Middle frontal gyrus (tissue), 1 donor: ENCODE results near the gene EFNA5.

Experiments
- DNase-seq: peaks from one replicate; pipeline ENCODE4 v3.0.0-alpha.2; 2015; ENCODE audit warnings: low spot score; ENCODE audit errors: extremely low spot score

EFNA5 gene

DNA sequence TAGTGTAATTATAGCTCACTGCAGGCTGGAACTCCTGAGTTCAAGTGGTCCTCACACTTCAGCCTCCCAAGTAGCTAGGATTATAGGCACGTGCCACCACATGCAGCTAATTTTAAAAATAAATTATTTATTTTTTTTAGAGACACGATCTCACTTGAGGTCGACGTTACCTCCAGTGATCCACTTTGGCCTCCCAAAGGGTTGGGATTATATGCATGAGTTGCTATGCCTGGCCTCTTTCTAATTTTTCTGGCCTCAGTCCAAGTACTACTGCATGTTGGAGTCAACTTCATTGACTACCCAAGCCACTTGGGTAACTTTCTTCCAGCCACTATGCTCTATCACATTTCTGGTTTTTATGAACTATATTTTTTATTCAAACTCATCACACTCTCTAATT is 148.3 kb downstream of the EFNA5 start:
- no peak for DNase-seq

DNA sequence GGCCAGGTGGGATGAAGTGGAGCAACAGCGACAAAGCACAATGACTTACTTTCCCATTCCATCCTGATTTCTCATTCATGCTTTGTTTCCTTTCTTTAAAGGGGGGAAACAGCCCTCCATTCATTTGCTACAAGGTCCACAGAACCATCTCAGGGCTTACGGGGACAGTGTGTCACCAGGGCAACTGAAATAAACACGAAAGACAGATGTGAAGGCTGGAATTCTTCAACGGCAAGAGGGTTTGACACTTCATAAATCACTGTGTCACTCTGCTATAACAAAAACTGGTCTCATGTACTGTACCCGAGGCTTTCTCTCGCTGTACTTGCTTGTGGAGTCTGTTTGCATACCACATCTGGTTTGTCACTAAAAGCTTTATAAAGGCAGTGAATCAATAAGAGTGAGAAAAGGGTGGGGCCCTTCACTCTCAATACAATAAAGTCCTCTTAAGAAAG is 150.8 kb downstream of the EFNA5 start:
- DNase-seq: no peak

DNA sequence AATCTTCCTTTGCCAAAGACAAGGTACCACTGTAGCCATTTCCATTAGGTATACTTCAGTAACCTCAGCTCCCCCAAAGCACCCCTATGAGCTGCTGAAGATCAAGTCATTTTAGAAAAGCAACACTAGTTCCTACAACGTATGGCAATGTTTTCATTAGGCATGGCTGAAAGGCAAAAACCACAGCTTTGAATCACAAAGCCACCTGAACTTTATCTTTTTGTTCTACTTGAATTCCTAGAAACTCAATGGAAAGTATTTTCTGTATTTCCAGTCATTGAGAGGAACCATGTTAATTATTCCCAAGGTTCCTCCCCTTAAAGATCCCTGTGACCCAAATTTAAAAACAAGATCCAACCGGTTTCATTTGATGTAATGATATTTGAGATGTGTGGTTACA is 152.1 kb downstream of the EFNA5 start:
- no peak for DNase-seq

DNA sequence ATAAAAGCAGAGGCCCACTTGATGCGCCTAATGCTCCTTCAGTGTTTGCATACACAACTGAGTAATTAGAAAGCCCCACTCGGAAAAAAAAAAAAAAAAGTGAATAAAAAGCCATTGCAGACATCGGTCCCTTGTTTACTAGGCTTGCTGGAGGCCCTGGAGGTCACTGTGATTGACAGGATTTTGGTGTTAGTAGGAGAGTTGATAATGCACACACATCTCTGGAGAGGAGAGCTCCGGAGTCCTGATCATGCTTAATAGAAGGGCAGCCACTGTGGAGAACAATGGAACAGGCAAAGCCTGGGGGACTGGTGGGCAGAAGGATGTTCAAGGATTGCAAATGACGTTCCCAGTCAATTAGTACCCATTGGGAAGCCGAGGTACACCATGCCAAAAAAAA is 152.5 kb downstream of the EFNA5 start:
- no peak for DNase-seq

DNA sequence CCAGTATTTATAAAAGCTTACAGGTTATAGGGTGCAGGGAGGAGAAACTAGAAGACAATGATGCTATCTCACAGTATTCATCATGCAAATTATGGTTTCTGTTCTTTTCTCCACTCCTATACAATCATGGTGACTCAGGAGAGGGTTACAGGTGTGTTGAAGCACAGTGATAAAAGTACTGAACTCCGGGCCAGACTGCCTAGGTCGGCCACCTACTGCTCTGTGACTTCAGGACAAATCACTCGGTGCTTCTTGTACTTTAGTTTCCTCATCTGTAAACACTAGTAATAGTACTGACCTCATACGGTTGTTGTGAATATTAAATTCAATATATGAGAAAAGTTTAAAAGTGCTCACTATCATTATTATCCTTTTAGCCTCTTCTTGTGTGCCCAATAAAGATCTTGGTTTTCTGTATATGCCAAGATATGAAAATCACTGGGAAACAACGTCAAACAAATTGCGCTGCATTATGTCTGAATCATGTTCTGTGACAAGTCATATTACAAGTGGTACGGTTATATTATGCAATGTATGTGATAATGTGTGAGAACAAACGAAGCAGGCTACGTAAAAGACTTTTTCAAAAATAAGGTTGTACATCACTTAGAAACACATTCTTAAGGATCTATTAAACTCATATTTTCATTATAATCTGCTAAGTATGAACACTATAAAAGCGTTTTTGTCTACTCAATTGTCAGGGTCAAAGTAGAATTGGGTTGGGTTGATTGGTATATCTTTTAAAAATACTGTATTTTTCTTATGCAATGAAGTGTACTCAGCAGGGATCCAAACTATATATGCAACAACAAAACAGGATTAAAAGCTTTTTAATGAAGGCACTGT is 153.3 kb downstream of the EFNA5 start:
- no peak for DNase-seq

DNA sequence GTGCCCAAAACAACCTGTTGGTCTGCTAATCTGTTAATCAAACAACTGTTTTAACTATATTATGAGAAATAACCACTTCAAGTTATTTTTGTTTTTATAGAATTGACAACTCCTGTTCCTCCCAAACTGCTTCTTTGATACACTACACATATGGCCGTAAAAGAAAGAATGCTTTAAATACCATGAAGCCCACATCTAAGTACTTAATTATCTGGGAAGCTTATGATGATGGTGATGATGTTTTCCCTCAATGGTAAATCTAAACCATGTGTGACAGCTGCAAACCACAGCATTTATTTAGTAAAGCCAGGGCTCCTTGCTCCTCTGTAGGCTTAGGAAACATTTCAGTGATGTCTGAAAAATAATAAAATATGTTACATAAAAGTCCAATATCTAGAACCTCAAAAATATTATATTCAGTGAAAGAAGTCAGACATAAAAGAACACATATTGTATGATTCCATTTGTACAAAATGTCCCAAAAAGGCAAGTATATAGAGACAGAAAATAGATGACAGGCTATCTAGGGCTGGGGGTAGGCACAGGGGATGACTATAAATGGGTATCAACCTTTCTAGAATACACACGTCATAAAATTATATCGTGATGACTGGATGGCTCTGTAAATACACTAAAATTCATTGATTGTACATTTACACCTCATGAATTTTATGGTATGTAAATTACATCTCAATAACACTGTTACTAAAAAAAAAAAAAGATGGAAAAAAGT is 154.1 kb downstream of the EFNA5 start:
- no peak for DNase-seq

DNA sequence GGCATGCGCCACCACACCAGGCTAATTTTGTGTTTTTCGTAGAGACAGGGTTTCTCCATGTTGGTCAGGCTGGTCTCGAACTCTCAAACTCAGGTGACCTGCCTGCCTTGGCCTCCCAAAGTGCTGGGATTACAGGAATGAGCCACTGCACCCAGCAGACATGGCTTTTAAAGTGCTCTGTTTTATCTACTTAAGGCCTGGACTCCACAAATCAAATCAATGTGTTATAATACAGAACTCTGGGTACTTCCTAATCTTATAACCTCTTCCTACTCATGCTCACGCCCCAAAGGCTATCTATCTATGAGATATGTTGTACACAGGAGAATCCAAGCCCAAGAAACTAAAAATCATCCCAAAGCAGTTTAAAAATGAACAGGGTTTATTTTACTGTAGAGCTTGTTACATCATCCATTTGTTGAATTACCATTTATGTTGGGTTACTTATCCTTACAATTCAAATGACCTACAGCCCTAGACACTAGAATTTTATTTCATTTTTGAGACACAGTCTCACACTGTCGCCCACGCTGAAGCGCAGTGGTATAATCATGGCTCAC is 155.1 kb downstream of the EFNA5 start:
- DNase-seq: no peak

DNA sequence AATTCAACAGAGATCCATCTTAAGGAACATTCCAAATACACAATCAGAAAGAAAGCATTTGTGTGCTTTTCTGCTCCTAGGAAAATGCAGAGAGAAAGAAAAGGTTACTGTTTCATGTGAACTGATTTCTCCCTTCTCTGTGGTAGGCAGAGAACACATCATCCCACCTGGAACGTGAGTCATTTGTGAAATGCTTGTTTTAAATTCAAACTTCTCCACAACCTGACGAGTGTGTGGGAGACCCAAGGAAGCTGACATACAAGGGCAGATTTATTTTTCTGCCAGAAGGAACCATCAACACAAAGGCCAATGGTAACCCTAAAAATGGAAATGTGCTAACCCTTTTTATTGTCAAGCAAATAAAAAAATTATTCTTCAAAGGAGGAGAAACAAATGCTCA is 156.4 kb downstream of the EFNA5 start:
- DNase-seq: no peak

DNA sequence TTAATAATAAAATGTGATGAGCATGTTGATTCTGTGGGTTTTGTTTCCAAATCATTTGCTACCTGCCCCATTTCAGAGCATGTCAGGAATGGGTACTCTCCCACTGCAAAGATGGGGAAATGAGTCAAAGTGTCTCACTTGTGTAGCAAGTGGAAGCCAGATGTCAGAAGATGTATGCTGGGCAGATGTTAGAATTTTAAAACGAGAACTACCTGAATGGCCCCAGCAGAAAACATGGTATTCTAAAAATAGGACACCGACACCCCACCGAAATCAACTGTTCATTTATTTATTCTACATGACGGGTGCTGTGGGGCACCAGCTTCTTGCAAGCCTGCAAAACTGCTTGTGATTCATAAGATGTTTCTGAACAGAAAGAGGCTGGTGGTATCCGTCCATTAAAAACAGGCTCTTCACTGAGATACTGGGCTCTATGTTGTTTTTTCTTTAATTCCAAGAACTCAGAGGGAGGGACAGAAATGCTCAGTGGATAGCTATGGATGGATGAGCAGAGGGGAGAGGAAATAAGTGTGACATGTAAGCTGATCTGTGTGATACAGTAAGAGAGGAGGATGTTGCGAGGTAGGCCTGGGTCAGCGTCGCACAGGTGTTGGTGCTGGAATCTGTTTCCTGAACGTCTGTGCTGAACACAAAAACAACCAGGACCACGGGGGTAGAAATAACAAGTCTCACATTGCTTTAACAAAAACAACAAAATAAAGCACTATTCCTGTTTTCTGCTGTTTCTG is 157.2 kb downstream of the EFNA5 start:
- no peak for DNase-seq

DNA sequence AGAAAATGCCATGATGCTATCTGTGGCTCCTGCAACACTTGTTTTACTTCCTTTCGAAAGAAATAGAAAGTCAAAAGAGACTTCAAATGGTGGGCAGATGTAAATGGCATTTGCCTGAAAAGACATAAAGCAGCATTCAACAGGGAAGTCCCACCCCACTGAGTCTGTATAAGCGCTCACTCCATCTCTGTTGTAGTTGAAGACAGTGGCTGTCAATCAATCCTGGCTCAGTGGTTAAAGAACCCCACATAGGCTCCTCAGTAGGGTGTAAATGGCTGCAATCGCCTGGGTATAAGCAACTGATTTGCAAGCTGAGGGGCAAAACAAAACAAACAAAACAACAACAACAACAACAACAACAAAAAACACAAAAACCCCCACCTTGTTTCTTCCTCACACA is 158.7 kb downstream of the EFNA5 start:
- DNase-seq: no peak

DNA sequence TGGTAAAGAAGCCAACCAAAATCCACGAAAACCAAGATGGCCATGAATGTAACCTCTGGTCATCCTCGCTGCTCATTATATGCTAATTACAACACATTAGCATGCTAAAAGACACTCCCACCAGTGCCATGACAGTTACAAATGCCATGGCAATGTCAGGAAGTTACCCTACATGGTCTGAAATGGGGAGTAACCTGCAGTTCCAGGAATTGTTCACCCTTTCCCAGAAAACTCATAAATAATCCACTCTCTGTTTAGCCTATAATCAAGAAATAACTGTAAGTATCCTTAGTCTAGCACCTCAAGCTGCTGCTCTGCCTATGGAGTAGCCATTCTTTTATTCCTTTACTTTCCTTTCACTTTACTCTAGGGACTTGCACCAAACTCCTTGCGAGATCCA is 160.6 kb downstream of the EFNA5 start:
- no peak for DNase-seq

DNA sequence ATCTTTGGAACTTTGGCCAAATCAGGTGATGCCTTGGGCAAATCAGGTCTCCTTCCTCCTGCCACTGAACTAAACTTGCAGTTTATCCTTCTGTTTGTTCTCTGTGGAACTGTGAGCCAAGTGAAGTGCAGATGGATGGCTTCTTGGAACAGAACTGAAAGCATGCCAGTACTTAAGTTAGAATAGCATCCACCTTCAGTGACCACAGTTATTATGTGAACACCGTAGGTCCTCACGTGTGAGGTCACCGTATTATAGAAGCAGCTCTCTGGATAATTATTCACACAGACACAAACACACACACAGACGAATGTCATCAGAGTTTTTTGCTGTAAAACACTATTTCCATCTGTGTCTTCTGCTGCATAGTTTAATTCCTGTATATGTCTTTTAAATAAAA is 162.6 kb downstream of the EFNA5 start:
- no peak for DNase-seq

DNA sequence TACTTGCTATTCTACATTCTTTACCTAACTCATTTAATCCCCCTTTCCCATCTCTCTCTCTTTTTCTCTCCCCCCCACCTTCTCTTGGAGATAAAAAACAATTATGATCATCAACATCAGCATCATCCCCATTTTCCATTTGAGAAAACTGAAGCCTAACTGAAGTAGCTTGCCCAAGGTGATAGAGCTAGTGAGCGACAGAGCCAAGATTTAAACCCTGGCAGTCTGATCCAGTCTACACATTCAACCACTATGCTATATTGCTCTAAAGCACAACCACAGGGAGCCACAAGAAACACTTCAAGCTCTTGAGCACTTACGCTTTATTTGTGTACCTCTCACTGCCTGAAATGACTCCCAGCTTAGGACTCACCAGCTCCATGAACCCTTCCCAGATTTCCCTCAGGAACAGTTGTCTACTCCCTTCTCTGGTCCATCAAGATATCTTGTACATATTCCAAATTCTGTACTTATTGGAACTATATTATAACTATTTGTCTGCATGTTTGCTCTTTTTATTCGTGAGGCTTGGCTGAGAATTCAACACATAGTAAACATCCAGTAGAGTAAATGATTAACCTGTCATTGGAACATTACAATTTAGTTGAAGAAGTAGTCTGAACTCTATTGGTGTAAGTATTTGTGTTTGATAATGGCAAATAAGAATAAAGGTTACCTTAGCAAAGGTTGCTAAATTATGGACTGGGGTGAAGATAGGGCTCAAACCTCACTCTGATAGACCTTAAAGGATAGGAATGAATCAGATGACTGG is 164.8 kb downstream of the EFNA5 start:
- DNase-seq: no peak

DNA sequence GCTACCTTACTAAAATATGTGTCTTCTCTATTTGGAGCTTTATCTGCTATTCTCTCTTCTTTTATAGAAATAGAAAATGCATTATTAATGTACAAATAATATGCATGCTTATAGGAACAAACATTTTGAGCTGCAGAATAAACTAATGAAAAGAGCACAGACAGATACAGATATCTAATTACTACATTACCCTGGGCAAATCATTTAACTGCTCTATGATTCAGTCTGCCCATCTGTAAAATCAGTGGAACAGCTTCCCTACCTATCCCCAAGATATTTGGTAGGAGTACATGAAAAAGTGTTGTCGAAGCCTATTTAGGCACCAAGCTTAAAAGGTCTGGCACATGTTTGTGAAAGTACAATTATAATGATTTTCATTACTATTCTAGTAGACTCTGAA is 166.3 kb downstream of the EFNA5 start:
- DNase-seq: no peak

DNA sequence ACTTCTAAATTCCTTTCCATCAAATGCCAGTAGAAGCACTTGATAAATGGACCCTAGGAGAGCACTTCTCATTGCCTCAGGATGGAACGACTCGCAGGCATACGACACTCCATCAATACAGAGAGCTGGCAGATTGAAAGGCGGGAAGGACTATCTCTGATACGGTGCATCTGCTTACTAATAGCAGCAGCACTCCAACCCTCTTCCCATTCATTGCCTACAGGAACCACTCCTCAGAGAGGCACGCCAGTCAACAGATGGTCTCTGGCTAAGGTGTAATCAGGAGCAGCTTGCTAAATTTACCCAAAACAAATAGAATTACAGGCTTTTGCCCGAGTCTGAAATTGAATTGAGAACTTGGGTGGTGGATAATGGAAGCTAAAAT is 168.1 kb downstream of the EFNA5 start:
- no peak for DNase-seq

DNA sequence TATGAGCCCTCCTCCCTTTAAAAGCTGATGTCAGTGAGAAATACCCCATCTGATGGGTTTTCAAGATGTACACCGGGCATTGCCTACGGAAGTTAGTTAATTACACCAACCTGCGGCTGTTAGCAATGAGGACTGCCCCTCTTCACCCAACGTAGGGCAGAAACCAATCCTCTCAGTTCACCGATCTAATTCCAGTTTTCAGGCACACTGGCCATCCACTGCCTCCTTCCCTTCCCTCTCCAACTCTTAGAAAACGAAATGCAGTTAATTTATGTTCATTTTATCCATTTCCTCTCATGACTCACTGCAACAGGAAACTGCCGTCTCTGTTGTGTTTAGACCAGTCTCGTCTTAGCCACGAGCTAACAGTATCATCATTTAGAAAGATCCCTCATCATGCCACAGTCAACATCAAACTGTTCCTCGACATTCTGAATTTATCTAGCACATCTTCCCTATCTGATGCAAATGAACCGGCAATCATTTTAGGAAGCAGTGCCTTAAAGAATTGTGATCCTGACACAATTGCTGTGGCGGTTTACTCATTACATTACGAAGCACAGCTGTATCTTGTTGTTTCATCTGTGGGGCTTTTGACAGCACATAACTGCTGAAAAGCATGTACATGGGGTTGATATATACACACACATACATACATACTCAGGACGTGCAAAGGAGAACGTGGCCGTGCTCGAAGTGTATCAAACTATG is 168.6 kb downstream of the EFNA5 start:
- DNase-seq: no peak

DNA sequence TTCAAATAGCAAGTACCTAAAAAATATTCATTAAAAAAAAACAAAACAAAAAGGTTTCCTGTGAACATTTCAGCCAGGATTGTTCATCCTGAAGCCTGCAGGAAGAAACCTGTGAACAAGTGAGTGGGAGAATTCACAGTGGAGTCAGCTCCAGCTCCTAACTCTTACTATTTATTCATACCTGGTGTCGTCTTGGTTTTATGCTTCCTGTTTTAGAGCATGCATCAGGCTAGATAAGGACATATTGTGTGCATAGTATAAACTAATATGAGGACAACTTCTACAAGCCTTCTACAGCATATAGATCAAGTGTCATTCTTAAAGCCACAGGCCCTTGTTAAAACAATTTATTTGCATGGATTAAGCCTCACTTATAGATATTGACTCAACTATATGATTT is 169.9 kb downstream of the EFNA5 start:
- DNase-seq: no peak

DNA sequence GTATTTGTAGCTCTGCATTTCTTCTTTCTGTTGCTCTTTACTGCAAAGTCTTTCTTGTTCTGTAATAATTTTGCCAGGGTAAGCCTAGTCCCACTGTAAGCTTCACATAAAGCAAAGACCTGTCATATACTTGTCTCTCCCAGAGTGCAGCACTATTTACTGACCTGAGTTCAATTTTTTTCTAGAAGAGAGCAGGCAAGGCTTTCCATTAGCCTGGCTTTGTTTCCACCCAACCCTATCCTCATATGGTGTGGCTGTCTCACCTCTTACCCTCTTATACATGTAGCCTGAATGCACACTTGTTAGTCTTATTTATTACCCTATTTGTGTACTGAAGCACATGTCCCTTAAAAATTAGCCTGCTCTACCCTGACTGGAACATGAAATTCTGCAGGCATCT is 170.4 kb downstream of the EFNA5 start:
- no peak for DNase-seq

DNA sequence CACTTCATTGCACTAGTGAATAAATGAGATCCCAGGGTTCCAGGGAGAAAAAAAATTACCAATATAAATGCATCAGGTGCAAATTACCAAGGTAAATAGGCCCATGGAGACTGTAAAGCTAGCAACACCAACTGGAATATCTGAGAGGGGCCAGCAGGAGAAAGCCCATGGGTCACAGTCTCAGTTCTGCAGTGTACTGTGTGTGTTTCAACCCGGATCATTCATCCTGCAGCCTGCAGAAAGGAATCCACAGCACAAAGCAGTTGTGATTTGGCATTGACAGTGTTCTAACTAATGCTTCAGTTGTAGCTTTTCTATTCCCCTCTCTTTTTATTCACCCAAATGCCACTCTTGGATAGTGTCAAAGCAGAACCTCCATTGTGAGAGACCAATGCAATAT is 171.0 kb downstream of the EFNA5 start:
- no peak for DNase-seq

DNA sequence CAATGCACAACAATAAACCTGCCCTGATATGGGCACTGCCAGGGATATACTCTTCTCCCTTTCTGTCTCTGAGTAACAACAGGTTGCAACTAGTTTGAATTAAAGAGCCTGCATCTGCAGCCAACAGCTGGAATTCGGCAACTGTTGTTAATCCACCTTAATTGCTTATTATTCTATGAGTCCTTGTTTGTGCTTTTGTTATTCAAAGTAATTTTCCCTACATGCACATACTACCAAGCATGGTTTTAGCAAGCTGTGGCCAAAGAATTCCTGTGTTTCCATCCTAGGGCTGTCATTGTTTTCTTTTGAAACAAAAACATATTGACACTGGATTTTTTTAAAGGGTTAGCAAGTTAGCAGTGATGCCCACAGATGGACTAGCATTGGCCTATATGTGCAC is 171.5 kb downstream of the EFNA5 start:
- no peak for DNase-seq
